ENCODE data around the gene ZNF653. TPM values are rescaled to one million over a fixed set of nuclear protein-coding genes. Genes with fewer than 3 reads are reported as not detected.
"Not testable (repeated sequence)": the region's sequence is repeated elsewhere in the genome, so short reads cannot be mapped to it uniquely, and the experiment has no call there.

ZNF653 gene
- total RNA-seq, 4 donors from 2014 or later: 8.6 to 33.7 (median 23.3) TPM

- DNase-seq: no peak
- Histone ChIP-seq H3K4me3 (no peak overlapping the region), H3K27ac (no peak overlapping the region), H3K4me1 (no peaks in the 10 kb centered on the region), H3K36me3 (no peaks in the 10 kb centered on the region), H3K9me3 (no peaks in the 10 kb centered on the region), H3K27me3 (no peaks in the 10 kb centered on the region)
- peak in 1 of 6 experiments; percentile 15 for TF ChIP-seq CTCF (IDR thresholded peaks at IDR 0.05)
- TF ChIP-seq POLR2A (IDR thresholded peaks at IDR 0.05): no peak
Measured at GRCh38 chr19:11460207-11460606, 45.4 kb downstream of the ZNF653 start.

GRCh38 chr19:11458912-11459311 is 46.7 kb downstream of the ZNF653 start:
- H3K27me3 ChIP-seq, H3K4me1 ChIP-seq, DNase-seq, H3K4me3 ChIP-seq, H3K27ac ChIP-seq, H3K36me3 ChIP-seq, H3K9me3 ChIP-seq: not testable (repeated sequence)

- H3K27ac ChIP-seq: no peak overlapping the region
- no peaks in the 10 kb centered on the region for H3K27me3 ChIP-seq
- DNase-seq: no peak
- H3K4me1 ChIP-seq: no peaks in the 10 kb centered on the region
- H3K4me3 ChIP-seq: no peak overlapping the region
- no peak for TF ChIP-seq POLR2A (IDR thresholded peaks at IDR 0.05)
- no peak for TF ChIP-seq CTCF (IDR thresholded peaks at IDR 0.05)
- no peaks in the 10 kb centered on the region for H3K36me3 ChIP-seq
- H3K9me3 ChIP-seq: no peaks in the 10 kb centered on the region
Measured at GRCh38 chr19:11458236-11458900, 47.3 kb downstream of the ZNF653 start.

- TF ChIP-seq POLR2A (IDR thresholded peaks at IDR 0.05) (no peak), CTCF (IDR thresholded peaks at IDR 0.05) (no peak)
- Histone ChIP-seq H3K27me3 (no peaks in the 10 kb centered on the region), H3K27ac (no peak overlapping the region)
Measured at GRCh38 chr19:11457831-11458230, 47.8 kb downstream of the ZNF653 start.

GRCh38 chr19:11457115-11457514 is 48.5 kb downstream of the ZNF653 start:
- Histone ChIP-seq H3K36me3 (no peaks in the 10 kb centered on the region), H3K4me3 (no peak overlapping the region), H3K27ac (no peak overlapping the region), H3K9me3 (no peaks in the 10 kb centered on the region), H3K4me1 (no peaks in the 10 kb centered on the region), H3K27me3 (no peaks in the 10 kb centered on the region)
- DNase-seq: no peak
- no peak for TF ChIP-seq POLR2A (IDR thresholded peaks at IDR 0.05)
- TF ChIP-seq CTCF (IDR thresholded peaks at IDR 0.05): no peak

More at GRCh38 chr19:11457831-11458230, 47.8 kb downstream of the ZNF653 start:
- Histone ChIP-seq H3K4me3 (no peak overlapping the region), H3K36me3 (no peaks in the 10 kb centered on the region), H3K9me3 (no peaks in the 10 kb centered on the region), H3K4me1 (no peaks in the 10 kb centered on the region)
- DNase-seq: no peak

GRCh38 chr19:11456659-11457058 is 49.0 kb downstream of the ZNF653 start:
- Histone ChIP-seq H3K27ac (no peak overlapping the region), H3K9me3 (no peaks in the 10 kb centered on the region), H3K27me3 (no peaks in the 10 kb centered on the region), H3K4me3 (no peak overlapping the region), H3K36me3 (no peaks in the 10 kb centered on the region), H3K4me1 (no peaks in the 10 kb centered on the region)
- TF ChIP-seq CTCF (IDR thresholded peaks at IDR 0.05) (no peak), POLR2A (IDR thresholded peaks at IDR 0.05) (no peak)
- no peak for DNase-seq

GRCh38 chr19:11455233-11455554 is 50.4 kb downstream of the ZNF653 start:
- not testable (repeated sequence) for H3K4me1 ChIP-seq, H3K27me3 ChIP-seq, H3K27ac ChIP-seq, H3K4me3 ChIP-seq, H3K9me3 ChIP-seq, DNase-seq, H3K36me3 ChIP-seq

Measured in Peyer's patch (tissue), 4 donors.